Thyroid gland (tissue), 4 donors: ENCODE measurements around the gene IFT57.

Experiments used
- CTCF ChIP-seq, 6 experiments: fragments of 200-600 bp in 3 of 6; fragments of 450-650 bp in 3 of 6; sonication (generic) in 3 of 6; IDR thresholded peaks; one replicate each; pipeline ENCODE4 v1.5.1; 2016 to 2019; ENCODE audit warnings: antibody characterized with exemption in 6 of 6, mild to moderate bottlenecking in 2 of 6, inconsistent platforms in 1 of 6, moderate library complexity in 1 of 6
- POLR2A ChIP-seq, 2 donors: fragments of 450-650 bp; IDR thresholded peaks; one replicate each; pipeline ENCODE4 v1.6.1; 2017; ENCODE audit warnings: antibody characterized with exemption in 2 of 2, mild to moderate bottlenecking in 2 of 2, moderate library complexity in 1 of 2

- TF ChIP-seq CTCF (IDR thresholded peaks at IDR 0.05) = no peak
- no peak for TF ChIP-seq POLR2A (IDR thresholded peaks at IDR 0.05)
These were observed 43.5 kb downstream of the IFT57 start for GRCh38 chr3:108178676-108179075.
